GM12891 (cell line): Measurements from ENCODE around the gene NUAK1.
"Not testable (repeated sequence)": the region's sequence is repeated elsewhere in the genome, so short reads cannot be mapped to it uniquely, and the experiment has no call there.

Experiments
- DNase-seq: peaks from one replicate; pipeline ENCODE4 v3.0.0; 2011; ENCODE audit warnings: low spot score; ENCODE audit not compliant: insufficient read length
- FAIRE-seq: peaks from 2 replicates; lab custom pipeline; 2011; peaks lifted over from hg19 to GRCh38; lab: Jason Lieb, UNC
- PAX5 ChIP-seq: IDR thresholded peaks from 2 replicates; pipeline ENCODE4 v1.6.1; 2011; ENCODE audit warnings: low read length, moderate library complexity, mild to moderate bottlenecking; ENCODE audit not compliant: insufficient read depth, severe bottlenecking
- POLR2A ChIP-seq: IDR thresholded peaks from 2 replicates; pipeline ENCODE4 v1.6.1; 2011; ENCODE audit warnings: low read depth, low read length, control low read depth
- POLR2AphosphoS5 ChIP-seq: IDR thresholded peaks from 2 replicates; pipeline ENCODE4 v1.6.1; 2011; ENCODE audit warnings: low read depth, low read length, control low read depth
- POU2F2 ChIP-seq: IDR thresholded peaks from 2 replicates; pipeline ENCODE4 v1.6.1; 2011; ENCODE audit warnings: low read depth, mild to moderate bottlenecking, control low read depth, low read length, moderate library complexity
- SPI1 ChIP-seq: IDR thresholded peaks from 2 replicates; pipeline ENCODE4 v1.6.1; 2011; ENCODE audit warnings: low read depth, low read length, control low read depth
- TAF1 ChIP-seq: IDR thresholded peaks from 2 replicates; pipeline ENCODE4 v1.6.1; 2011; ENCODE audit warnings: low read depth, low read length, control low read depth

Gene NUAK1

DNA sequence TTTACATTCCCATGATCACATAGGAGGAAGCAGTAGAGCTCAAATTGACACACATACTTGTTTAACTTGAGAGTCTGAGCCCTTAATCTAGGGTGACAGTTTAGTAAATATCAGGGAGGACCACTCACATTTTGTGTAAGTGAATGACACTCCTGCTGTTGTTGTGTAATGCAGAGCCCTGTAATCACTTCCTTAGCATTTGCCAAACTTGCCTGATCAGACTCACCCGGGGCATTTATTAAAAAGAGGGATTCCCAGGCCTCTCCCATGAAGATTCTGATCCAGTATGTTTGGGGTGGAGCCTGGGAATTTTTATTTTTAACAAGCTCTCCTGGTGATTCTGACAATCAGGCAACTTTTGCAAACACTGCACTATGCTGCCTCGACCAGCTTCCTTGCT, 119.6 kb downstream of the NUAK1 start:
- no peak for DNase-seq
- TF ChIP-seq POLR2AphosphoS5 = no peak
- TF ChIP-seq PAX5 = no peak
- no peak for TF ChIP-seq SPI1
- TF ChIP-seq POLR2A = no peak
- TF ChIP-seq TAF1 = no peak
- TF ChIP-seq POU2F2 = no peak
- FAIRE-seq = no peak

DNA sequence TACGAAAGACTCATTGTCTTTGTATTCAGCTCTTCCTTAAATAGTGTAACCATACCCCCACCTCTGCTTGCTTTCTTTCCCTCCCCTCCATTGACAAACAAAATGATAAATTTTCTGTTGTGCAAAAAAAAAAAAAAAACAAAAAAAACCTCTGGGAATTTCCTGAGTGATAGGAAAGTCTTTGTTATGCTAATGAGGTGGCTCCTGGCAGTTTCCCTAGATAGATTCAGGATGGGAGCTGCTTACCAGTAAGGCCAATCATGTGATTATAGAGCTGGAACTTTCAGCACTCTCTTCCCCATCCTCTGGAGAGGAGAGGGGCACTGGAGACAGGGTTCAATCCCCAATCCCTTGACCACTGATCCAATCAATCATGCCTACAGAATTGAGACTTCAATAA, 120.5 kb downstream of the NUAK1 start:
- FAIRE-seq = no peak

DNA sequence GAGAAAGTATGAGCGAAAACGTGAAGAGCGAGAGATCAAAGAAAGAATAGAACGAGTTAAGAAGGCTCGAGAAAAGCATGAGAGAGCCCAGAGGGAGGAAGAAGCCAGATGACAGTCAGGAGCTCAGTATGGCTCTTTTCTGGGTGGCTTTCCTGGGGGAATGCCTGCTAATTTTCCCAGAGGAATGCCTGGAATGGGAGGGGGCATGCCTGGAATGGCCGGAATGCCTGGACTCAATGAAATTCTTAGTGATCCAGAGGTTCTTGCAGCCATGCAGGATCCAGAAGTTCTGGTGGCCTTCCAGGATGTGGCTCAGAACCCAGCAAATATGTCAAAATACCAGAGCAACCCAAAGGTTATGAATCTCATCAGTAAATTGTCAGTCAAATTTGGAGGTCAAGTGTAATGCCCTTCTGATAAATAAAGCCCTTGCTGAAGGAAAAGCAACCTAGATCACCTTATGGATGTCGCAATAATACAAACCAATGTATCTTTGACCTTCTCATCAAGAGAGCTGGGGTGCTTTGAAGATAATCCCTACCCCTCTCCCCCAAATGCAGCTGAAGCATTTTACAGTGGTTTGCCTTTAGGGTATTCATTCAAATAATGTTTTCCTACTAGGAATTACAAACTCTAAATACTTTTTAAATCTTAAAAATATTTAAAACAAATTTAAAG, 122.0 kb downstream of the NUAK1 start:
- FAIRE-seq, DNase-seq: not testable (repeated sequence)

More for the DNA sequence above, 120.5 kb downstream of the NUAK1 start:
- no peak for DNase-seq
- TF ChIP-seq PAX5 (no peak), TAF1 (no peak), POU2F2 (no peak), POLR2A (no peak), SPI1 (no peak), POLR2AphosphoS5 (no peak)

DNA sequence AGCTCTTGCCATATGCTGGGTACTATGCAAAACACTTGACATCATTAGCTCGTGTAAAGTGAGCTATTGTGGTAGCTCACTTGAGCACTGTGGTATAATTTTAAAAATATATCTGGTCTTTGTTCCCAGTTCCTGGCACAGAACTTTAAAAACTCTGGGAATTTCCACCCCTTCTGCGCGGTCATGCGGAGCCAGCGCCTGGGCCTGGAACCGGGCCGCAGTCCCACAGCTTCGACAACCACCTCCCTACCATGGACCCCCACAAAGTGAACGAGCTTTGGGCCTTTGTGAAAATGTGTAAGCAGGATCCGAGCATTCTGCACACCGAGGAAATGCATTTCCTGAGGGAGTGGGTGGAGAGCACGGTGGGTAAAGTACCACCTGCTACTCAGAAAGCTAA, 123.1 kb downstream of the NUAK1 start:
- DNase-seq (no peak), FAIRE-seq (no peak)
- TF ChIP-seq TAF1 (no peak), POU2F2 (no peak), PAX5 (no peak), POLR2A (no peak), SPI1 (no peak)

DNA sequence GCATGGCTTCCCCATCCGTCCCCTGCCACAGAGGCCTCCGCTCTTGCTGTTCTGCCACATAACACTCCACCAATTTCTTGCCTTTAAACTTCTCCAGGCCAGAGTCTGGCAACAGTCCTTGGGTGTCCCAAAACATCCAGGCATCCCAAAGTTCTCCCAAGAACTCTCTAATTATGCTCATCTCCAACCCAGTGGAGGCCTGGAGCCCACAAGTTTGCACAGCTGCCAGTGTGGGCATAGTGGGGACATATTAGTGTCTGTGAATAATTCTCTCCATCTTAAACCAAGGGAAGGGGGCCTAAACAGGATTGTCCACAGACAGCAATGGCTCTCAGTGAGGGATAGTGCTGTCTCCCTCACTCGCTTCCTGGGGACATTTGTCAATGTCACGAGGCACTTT, 124.8 kb downstream of the NUAK1 start:
- no peak for FAIRE-seq
- no peak for TF ChIP-seq POU2F2
- no peak for TF ChIP-seq TAF1
- TF ChIP-seq PAX5 = no peak
- no peak for TF ChIP-seq SPI1
- no peak for TF ChIP-seq POLR2A
- no peak for TF ChIP-seq POLR2AphosphoS5
- no peak for DNase-seq
